ENCODE results near the gene MMP23B. TPM values are rescaled to one million over a fixed set of nuclear protein-coding genes. Genes with fewer than 3 reads are reported as not detected.

MMP23B gene
- total and polyA plus RNA-seq, 2 of the 8 experiments (the other 6 are each of a cell fraction or from before 2014, with no cell fraction given): 9.2 to 14.6 TPM

DNA sequence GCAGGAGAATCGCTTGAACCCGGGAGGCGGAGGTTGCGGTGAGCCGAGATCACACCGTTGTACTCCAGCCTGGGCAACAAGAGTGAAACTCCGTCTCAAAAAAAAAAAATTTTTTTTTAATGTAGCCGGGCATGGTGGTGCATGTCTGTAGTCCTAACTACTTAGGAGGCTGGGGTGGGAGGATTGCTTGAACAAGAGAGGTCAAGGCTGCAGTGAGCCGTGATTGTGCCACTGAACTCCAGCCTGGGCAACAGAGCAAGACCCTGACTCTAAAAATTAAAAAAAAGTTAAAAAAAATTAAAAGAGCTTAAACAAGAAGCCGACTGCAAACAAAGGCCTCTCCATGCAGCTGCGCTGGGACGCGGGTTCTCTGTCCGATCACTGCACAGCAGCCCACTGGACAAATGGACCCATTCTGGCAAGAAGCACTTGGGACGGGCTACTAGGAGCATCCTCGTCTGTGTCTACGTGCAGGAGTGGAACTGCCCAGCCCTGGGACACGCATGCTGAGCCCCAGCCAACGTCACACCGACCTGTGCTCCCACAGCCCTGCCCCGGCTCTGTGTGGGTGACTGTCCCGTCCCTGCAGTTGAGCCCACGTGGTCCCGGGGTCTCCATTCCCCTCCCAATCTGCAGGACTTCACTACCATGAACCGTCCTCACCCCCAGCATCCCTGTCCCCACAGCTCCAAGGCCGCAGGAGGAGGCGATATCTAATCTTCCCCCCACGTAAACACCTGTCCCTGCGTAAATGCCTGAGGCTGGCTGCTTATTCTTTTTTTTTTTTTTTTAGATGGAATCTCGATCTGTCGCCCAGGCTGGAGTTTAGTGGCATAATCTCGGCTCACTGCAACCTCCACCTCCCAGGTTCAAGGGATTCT is 48.3 kb downstream of the MMP23B start:
- Histone ChIP-seq H2BK120ac (replicated peaks; ENCODE audit: low read depth, low read length) (no peak overlapping the region), H3K27me3 (replicated peaks in 1 of 4; ENCODE audit: control insufficient read depth in 3 of 4, extremely low read depth in 1 of 4, insufficient read depth in 3 of 4, low read length in 3 of 4) (no peaks in the 10 kb centered on the region), H3K4me2 (ENCODE audit: insufficient read depth in 1 of 2, low read depth in 2 of 2, low read length in 2 of 2) (no peak overlapping the region), H3K18ac (ENCODE audit: extremely low read depth, low read length) (no peak overlapping the region; the same call in 1 of the 2 replicates), H2BK5ac (ENCODE audit: low read depth, low read length) (no peak overlapping the region), H3K4ac (replicated peaks; ENCODE audit: insufficient read length, low read depth, low read length) (no peak overlapping the region), H4K91ac (replicated peaks; ENCODE audit: insufficient read length, low read length) (no peak overlapping the region), H3K14ac (ENCODE audit: insufficient read length) (no peak overlapping the region), H3K79me1 (ENCODE audit: low read depth, low read length) (peaks cover 19% of the 10 kb centered on the region), H2BK20ac (ENCODE audit: low read length) (no peak overlapping the region), H2BK15ac (ENCODE audit: low read length) (no peak overlapping the region; the same call in 1 of the 2 replicates), H2BK12ac (ENCODE audit: low read depth, low read length) (no peak overlapping the region), H3K27ac (ENCODE audit: low read depth, low read length) (no peak overlapping the region), H3K56ac (replicated peaks; ENCODE audit: insufficient read length, low read depth, low read length) (no peak overlapping the region), H3K9ac (replicated peaks in 1 of 4; ENCODE audit: extremely low read depth in 1 of 4, low read depth in 3 of 4, low read length in 3 of 4) (no peak overlapping the region), H2AFZ (ENCODE audit: low read length) (no peak overlapping the region), H3K23ac (ENCODE audit: insufficient read length) (no peak overlapping the region), H3K4me3 (ENCODE audit: extremely low read depth in 1 of 4, insufficient read depth in 2 of 4, low read depth in 3 of 4, low read length in 4 of 4) (no peak overlapping the region), H4K20me1 (replicated peaks in 1 of 2; ENCODE audit: control insufficient read depth in 1 of 2, insufficient read depth in 2 of 2, low read length in 2 of 2) (peaks cover 5 to 22% of the 10 kb centered on the region in 2 experiments), H3K9me3 (ENCODE audit: insufficient read depth in 2 of 2, low read depth in 1 of 2, low read length in 1 of 2) (no peaks in the 10 kb centered on the region), H3K79me2 (ENCODE audit: control insufficient read depth in 1 of 2, insufficient read depth in 2 of 2, low read length in 2 of 2) (peaks cover 4 to 55% of the 10 kb centered on the region in 2 experiments; a peak in 2 of 4 replicates), H3K4me1 (replicated peaks in 1 of 4; ENCODE audit: control insufficient read depth in 3 of 4, insufficient read depth in 4 of 4, low read length in 3 of 4) (peaks cover 0 to 24% (median 17%) of the 10 kb centered on the region in 4 experiments; a peak in 6 of 7 replicates), H4K8ac (ENCODE audit: extremely low read depth, insufficient read depth, low read length) (peak overlapping the region; percentile 79; the same call in 1 of the 2 replicates), H3K36me3 (ENCODE audit: control insufficient read depth in 2 of 4, insufficient read depth in 4 of 4, low read length in 3 of 4) (no peaks in the 10 kb centered on the region), H2AK5ac (ENCODE audit: low read depth, low read length) (no peak overlapping the region), H3K23me2 (ENCODE audit: low read depth, low read length) (no peaks in the 10 kb centered on the region), H4K5ac (ENCODE audit: insufficient read length, low read depth, low read length) (no peak overlapping the region)
- ChIA-PET POLR2A (ENCODE audit: partially characterized antibody) (interaction anchor here (0.6 to 0.9 kb wide), 3 partner anchors 15 to 369 kb away, joined by 3 to 4 read pairs (median 3); no protein-coding TSS in a partner anchor), CTCF (ENCODE audit: partially characterized antibody) (interaction anchor here (0.7 to 2.7 kb wide), 4 partner anchors 11 to 559 kb away, joined by 3 to 24 read pairs (median 4); no protein-coding TSS in a partner anchor)
- WGBS, 2 experiments (ENCODE audit: extremely low coverage in 1 of 2, insufficient coverage in 1 of 2, insufficient read length in 1 of 2, insufficient replicate concordance in 2 of 2, low coverage in 1 of 2, low lambda C conversion rate in 2 of 2, missing lambda C conversion rate in 1 of 2): 91% methylated on average over 32 of the region's 32 CpGs; no CpG with 5 or more reads in 1 of the 2 experiments
- FAIRE-seq: no peak
- DNase-seq (ENCODE audit: low read depth in 1 of 2, low spot score in 2 of 2): no peak
- no peak for TF ChIP-seq CHD1 (IDR thresholded peaks at IDR 0.05; ENCODE audit: low read depth, low read length)
- no peak for TF ChIP-seq JUN (IDR thresholded peaks at IDR 0.05; ENCODE audit: low read depth, low read length)
- TF ChIP-seq RXRA (IDR thresholded peaks at IDR 0.05; ENCODE audit: insufficient read depth, low read depth, low read length): no peak
- TF ChIP-seq, protein P1, sequence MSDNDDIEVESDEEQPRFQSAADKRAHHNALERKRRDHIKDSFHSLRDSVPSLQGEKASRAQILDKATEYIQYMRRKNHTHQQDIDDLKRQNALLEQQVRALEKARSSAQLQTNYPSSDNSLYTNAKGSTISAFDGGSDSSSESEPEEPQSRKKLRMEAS (IDR thresholded peaks at IDR 0.05): no peak
- TF ChIP-seq PHF8 (conservative IDR thresholded peaks at IDR 0.05; ENCODE audit: low read depth, low read length): no peak
- no peak for TF ChIP-seq CTBP2 (IDR thresholded peaks at IDR 0.05; ENCODE audit: borderline replicate concordance, insufficient read depth, insufficient read length, low read length)
- TF ChIP-seq SP4 (IDR thresholded peaks at IDR 0.05; ENCODE audit: low read length): no peak
- TF ChIP-seq, protein P2, sequence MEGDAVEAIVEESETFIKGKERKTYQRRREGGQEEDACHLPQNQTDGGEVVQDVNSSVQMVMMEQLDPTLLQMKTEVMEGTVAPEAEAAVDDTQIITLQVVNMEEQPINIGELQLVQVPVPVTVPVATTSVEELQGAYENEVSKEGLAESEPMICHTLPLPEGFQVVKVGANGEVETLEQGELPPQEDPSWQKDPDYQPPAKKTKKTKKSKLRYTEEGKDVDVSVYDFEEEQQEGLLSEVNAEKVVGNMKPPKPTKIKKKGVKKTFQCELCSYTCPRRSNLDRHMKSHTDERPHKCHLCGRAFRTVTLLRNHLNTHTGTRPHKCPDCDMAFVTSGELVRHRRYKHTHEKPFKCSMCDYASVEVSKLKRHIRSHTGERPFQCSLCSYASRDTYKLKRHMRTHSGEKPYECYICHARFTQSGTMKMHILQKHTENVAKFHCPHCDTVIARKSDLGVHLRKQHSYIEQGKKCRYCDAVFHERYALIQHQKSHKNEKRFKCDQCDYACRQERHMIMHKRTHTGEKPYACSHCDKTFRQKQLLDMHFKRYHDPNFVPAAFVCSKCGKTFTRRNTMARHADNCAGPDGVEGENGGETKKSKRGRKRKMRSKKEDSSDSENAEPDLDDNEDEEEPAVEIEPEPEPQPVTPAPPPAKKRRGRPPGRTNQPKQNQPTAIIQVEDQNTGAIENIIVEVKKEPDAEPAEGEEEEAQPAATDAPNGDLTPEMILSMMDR (IDR thresholded peaks at IDR 0.05; ENCODE audit: control extremely low read depth in 1 of 3, insufficient read depth in 1 of 3, low read depth in 1 of 3, low read length in 3 of 3): no peak
